HCT116 (cell line): ENCODE measurements around the gene IVD. TPM values are rescaled to one million over a fixed set of nuclear protein-coding genes. Genes with fewer than 3 reads are reported as not detected.

Source experiments
- ATAC-seq: fragments of 200-7000 bp; cut with Tn5 transposase; 2 replicates; pipeline ENCODE4 v1.9.1; 2020; ENCODE audit warnings: mild to moderate bottlenecking, moderate library complexity
- BruUV-seq: library from RNA; stranded (reverse); fragments of 400-500 nt; replicated peaks from 2 replicates; lab custom pipeline; 2021; lab: Mats Ljungman, UMichigan
- CTCF ChIA-PET: fragments of 300-600 bp; sonication (Branson Sonifier 250); formaldehyde crosslinking; loops from one replicate; lab custom pipeline; 2021; ENCODE audit warnings: antibody characterized with exemption; lab: Charles Lee
- POLR2A ChIA-PET: fragments of 300-600, 350-600 bp; sonication (Branson Sonifier 250); formaldehyde crosslinking; loops from one replicate; lab custom pipeline; 2021; ENCODE audit warnings: antibody characterized with exemption; lab: Charles Lee
- RAD21 ChIA-PET, 2 experiments: fragments of 300-600 bp; sonication (Branson Sonifier 250); formaldehyde crosslinking; loops; one replicate each; lab custom pipeline; 2023; ENCODE audit warnings: low total read pairs in 2 of 2; ENCODE audit not compliant: uncharacterized antibody in 2 of 2, unreplicated experiment in 2 of 2, low non-redundant PET in 1 of 2; lab: Charles Lee
- DNase-seq: peaks from one replicate; pipeline ENCODE4 v3.0.0-alpha.2; 2010; ENCODE audit warnings: low read depth, low spot score
- H2AFZ ChIP-seq: fragments of 200-600 bp; shearing (Covaris generic), sonication (generic); 2 replicates; pipeline ENCODE4 v1.6.1; 2017; ENCODE audit warnings: low read depth, mixed run types, mixed read lengths, antibody characterized with exemption, low read length; ENCODE audit not compliant: poor library complexity, severe bottlenecking
- H3K27ac ChIP-seq: 2 replicates; pipeline ENCODE4 v1.5.1; 2012; ENCODE audit warnings: low read depth, low read length
- H3K27me3 ChIP-seq: fragments of 200-600 bp; sonication (generic); 2 replicates; pipeline ENCODE4 v1.6.1; 2016; ENCODE audit warnings: mixed run types, low read length, mixed read lengths; ENCODE audit not compliant: insufficient read depth
- H3K36me3 ChIP-seq, 2 experiments: fragments of 200-500 bp in 1 of 2; fragments of 200-600 bp in 1 of 2; sonication (Bioruptor generic) in 1 of 2; sonication (generic) in 1 of 2; 2 replicates each; pipeline versions ENCODE4 v1.5.1 to v1.6.1; 2014 to 2016; ENCODE audit warnings: low read length in 2 of 2, inconsistent platforms in 1 of 2, mixed read lengths in 1 of 2, mixed run types in 1 of 2; ENCODE audit not compliant: insufficient read depth in 2 of 2, control insufficient read depth in 1 of 2
- H3K4me1 ChIP-seq, 2 experiments: fragments of 200-600 bp in 1 of 2; sonication (generic) in 1 of 2; 2 replicates each; pipeline versions ENCODE4 v1.5.1 to v1.6.1; 2012 to 2017; ENCODE audit warnings: low read length in 2 of 2, inconsistent platforms in 1 of 2, mild to moderate bottlenecking in 1 of 2, mixed read lengths in 1 of 2, mixed run types in 1 of 2, moderate library complexity in 1 of 2; ENCODE audit not compliant: insufficient read depth in 2 of 2, control insufficient read depth in 1 of 2
- H3K4me2 ChIP-seq: fragments of 200-600 bp; sonication (generic); 2 replicates; pipeline ENCODE4 v1.6.1; 2017; ENCODE audit warnings: mixed run types, low read length, mixed read lengths
- H3K4me3 ChIP-seq, 2 experiments: fragments of 200-600 bp in 1 of 2; sonication (generic) in 1 of 2; replicated peaks in 1 of 2; 2 replicates each; pipeline ENCODE4 v1.5.1; 2011 to 2016; ENCODE audit warnings: low read length in 2 of 2, control low read depth in 1 of 2, low read depth in 1 of 2, mild to moderate bottlenecking in 1 of 2, mixed read lengths in 1 of 2, mixed run types in 1 of 2
- H3K79me2 ChIP-seq: fragments of 200-600 bp; sonication (generic); 2 replicates; pipeline ENCODE4 v1.6.1; 2017; ENCODE audit warnings: mild to moderate bottlenecking, mixed run types, low read length, moderate library complexity, mixed read lengths; ENCODE audit not compliant: insufficient read depth
- H3K9ac ChIP-seq: fragments of 200-600 bp; sonication (generic); 2 replicates; pipeline ENCODE4 v1.6.1; 2016; ENCODE audit warnings: low read length, mixed read lengths
- H3K9me2 ChIP-seq: fragments of 200-600 bp; sonication (generic), shearing (Covaris generic); 2 replicates; pipeline ENCODE4 v1.6.1; 2017; ENCODE audit warnings: mixed run types, mild to moderate bottlenecking, moderate library complexity; ENCODE audit not compliant: insufficient read depth
- H3K9me3 ChIP-seq, 2 experiments: fragments of 200-500 bp in 1 of 2; fragments of 200-600 bp in 1 of 2; sonication (Bioruptor generic) in 1 of 2; sonication (generic) in 1 of 2; 2 replicates each; pipeline ENCODE4 v1.6.1; 2014 to 2017; ENCODE audit warnings: low read length in 2 of 2, mixed read lengths in 2 of 2, inconsistent platforms in 1 of 2, low read depth in 1 of 2, mild to moderate bottlenecking in 1 of 2, mixed run types in 1 of 2, moderate library complexity in 1 of 2; ENCODE audit not compliant: control insufficient read depth in 1 of 2, insufficient read depth in 1 of 2
- H4K20me1 ChIP-seq: fragments of 200-600 bp; sonication (generic), shearing (Covaris generic); 2 replicates; pipeline ENCODE4 v1.6.1; 2017; ENCODE audit warnings: mixed run types, mild to moderate bottlenecking, moderate library complexity; ENCODE audit not compliant: insufficient read depth
- CEBPB ChIP-seq: IDR thresholded peaks from 2 replicates; pipeline ENCODE4 v1.6.1; 2012; ENCODE audit warnings: low read depth
- POLR2A ChIP-seq: IDR thresholded peaks from 2 replicates; pipeline ENCODE4 v1.7.0; 2011; ENCODE audit warnings: borderline replicate concordance; ENCODE audit not compliant: insufficient read depth, insufficient read length; ENCODE audit errors: extremely low read depth
- REST ChIP-seq: IDR thresholded peaks from 2 replicates; pipeline ENCODE4 v1.6.1; 2012; ENCODE audit warnings: low read depth
- YY1 ChIP-seq: IDR thresholded peaks from 2 replicates; pipeline ENCODE4 v1.6.1; 2011; ENCODE audit warnings: low read length, low read depth, moderate library complexity, mild to moderate bottlenecking; ENCODE audit not compliant: insufficient replicate concordance; ENCODE audit errors: extremely low read depth
- ZBTB33 ChIP-seq: IDR thresholded peaks from 2 replicates; pipeline ENCODE4 v1.6.1; 2011; ENCODE audit warnings: mild to moderate bottlenecking, low read length, moderate library complexity; ENCODE audit not compliant: insufficient replicate concordance; ENCODE audit errors: extremely low read depth
- ZFX ChIP-seq: fragments of 450-650 bp; IDR thresholded peaks from 2 replicates; pipeline ENCODE4 v1.6.1; 2017
- intact Hi-C: fragments of 100-400 bp; cut with micrococcal nuclease; formaldehyde crosslinking; loops from 2 replicates; pipeline ENCODE4 v1.10.0; 2022
- total RNA-seq: library from RNA; stranded (reverse); gene quantifications from one replicate; pipeline ENCODE4 v1.2.1, GENCODE V29; 2021; ENCODE audit not compliant: unreplicated experiment

The IVD gene
- total RNA-seq, 1 experiment from 2014 or later: 65.6 TPM

- ChIA-PET CTCF (no interaction called here), RAD21 (no interaction called here), POLR2A (no interaction called here)
- intact Hi-C loops: no loop called here
- Histone ChIP-seq H4K20me1 (no peaks in the 10 kb centered on the region), H3K9me3 (no peaks in the 10 kb centered on the region), H3K27ac (no peak overlapping the region), H3K4me2 (no peak overlapping the region), H2AFZ (no peak overlapping the region), H3K79me2 (no peaks in the 10 kb centered on the region), H3K9me2 (no peaks in the 10 kb centered on the region), H3K4me1 (no peaks in the 10 kb centered on the region), H3K4me3 (no peak overlapping the region), H3K36me3 (peaks cover 40 to 42% of the 10 kb centered on the region in 2 experiments), H3K9ac (no peak overlapping the region)
- DNase-seq (no peak), ATAC-seq (no peak)
- BruUV-seq: TSS peak; percentile 21
- no peak for TF ChIP-seq ZFX
- no peak for TF ChIP-seq REST
- no peak for TF ChIP-seq ZBTB33
- no peak for TF ChIP-seq YY1
- no peak for TF ChIP-seq CEBPB
- no peak for TF ChIP-seq POLR2A
- TF ChIP-seq, all 23 proteins: peak for 0
- H3K27me3 ChIP-seq: no peaks in the 10 kb centered on the region
Measured at GRCh38 chr15:40392986-40393948, 12.3 kb upstream of the IVD start.
